ENCODE measurements around the gene SPIC.

Gene SPIC

GRCh38 chr12:101527682-101528081 lies 52.5 kb downstream of the SPIC start:
- no peak for DNase-seq (ENCODE audit: low spot score)

- DNase-seq (ENCODE audit: low spot score), result no peak
Observed at GRCh38 chr12:101536069-101536674, 61.0 kb downstream of the SPIC start.

Small RNAs within 50 kb of the gene (small RNA-seq; reads per million reads assigned to genes)
- gene RF00019 (0 reads per million in 2 experiments), gene RNA5SP367 (0 reads per million in 2 experiments), gene RNU5E-5P (4.6 to 10.1 reads per million in 2 experiments)

Data from SK-N-DZ (cell line).